ENCODE measurements around the gene FOXL2.

Gene FOXL2

GRCh38 chr3:138946663-138947494, at the start of gene FOXL2, which contains the start of gene FOXL2NB:
TSS of gene FOXL2 (minus strand) at chr3:138947137. CDS start at chr3:138946722, 415 bp downstream.
TSS of gene FOXL2NB (plus strand) at chr3:138947217. CDS start at chr3:138947365, 148 bp downstream.
- peak; percentile 67 for DNase-seq (ENCODE audit: low read depth, low spot score)

- DNase-seq (ENCODE audit: low read depth, low spot score): no peak
Observed at GRCh38 chr3:138995706-138996105, 48.8 kb upstream of the FOXL2 start.

- DNase-seq (ENCODE audit: low read depth, low spot score): no peak
Observed at GRCh38 chr3:138987181-138987580, 40.2 kb upstream of the FOXL2 start.

GRCh38 chr3:138985932-138986331, 39.0 kb upstream of the FOXL2 start:
- no peak for DNase-seq (ENCODE audit: low read depth, low spot score)

- no peak for DNase-seq (ENCODE audit: low read depth, low spot score)
Observed at GRCh38 chr3:138984816-138985215, 37.9 kb upstream of the FOXL2 start.

GRCh38 chr3:138976047-138976446, 29.1 kb upstream of the FOXL2 start:
- no peak for DNase-seq (ENCODE audit: low read depth, low spot score)

- no peak for DNase-seq (ENCODE audit: low read depth, low spot score)
Observed at GRCh38 chr3:138975351-138975750, 28.4 kb upstream of the FOXL2 start.

GRCh38 chr3:138974462-138974861, 27.5 kb upstream of the FOXL2 start:
- no peak for DNase-seq (ENCODE audit: low read depth, low spot score)

- DNase-seq (ENCODE audit: low read depth, low spot score): no peak
Observed at GRCh38 chr3:138972941-138973340, 26.0 kb upstream of the FOXL2 start.

GRCh38 chr3:138971766-138972320, 24.9 kb upstream of the FOXL2 start:
- no peak for DNase-seq (ENCODE audit: low read depth, low spot score)

- DNase-seq (ENCODE audit: low read depth, low spot score): no peak
Observed at GRCh38 chr3:138964923-138965322, 18.0 kb upstream of the FOXL2 start.

GRCh38 chr3:138964264-138964663, 17.3 kb upstream of the FOXL2 start:
- no peak for DNase-seq (ENCODE audit: low read depth, low spot score)

GRCh38 chr3:138962854-138963560, 16.1 kb upstream of the FOXL2 start:
- no peak for DNase-seq (ENCODE audit: low read depth, low spot score)

GRCh38 chr3:138960417-138960852, 13.5 kb upstream of the FOXL2 start:
- no peak for DNase-seq (ENCODE audit: low read depth, low spot score)

- DNase-seq (ENCODE audit: low read depth, low spot score): no peak
Observed at GRCh38 chr3:138950701-138951100, 3.8 kb upstream of the FOXL2 start.

GRCh38 chr3:138950006-138950644, 3.2 kb upstream of the FOXL2 start:
- DNase-seq (ENCODE audit: low read depth, low spot score): peak; percentile 73

GRCh38 chr3:138949445-138950005, 2.6 kb upstream of the FOXL2 start:
- peak; percentile 20 for DNase-seq (ENCODE audit: low read depth, low spot score)

GRCh38 chr3:138949002-138949418, 2.1 kb upstream of the FOXL2 start:
- peak; percentile 58 for DNase-seq (ENCODE audit: low read depth, low spot score)

GRCh38 chr3:138948371-138949001, 1.5 kb upstream of the FOXL2 start:
- peak; percentile 28 for DNase-seq (ENCODE audit: low read depth, low spot score)

GRCh38 chr3:138947495-138948121, 671 bp upstream of the FOXL2 start:
- DNase-seq (ENCODE audit: low read depth, low spot score): no peak

All from ELF-1 (cell line).